Mesendoderm (in vitro differentiated cells): ENCODE measurements around the gene AGXT.
"Not testable (repeated sequence)": the region's sequence is repeated elsewhere in the genome, so short reads cannot be mapped to it uniquely, and the experiment has no call there.

Experiments
- DNase-seq: peaks from one replicate; pipeline ENCODE4 v3.0.0; 2013
- H2AK5ac ChIP-seq: 2 replicates; pipeline ENCODE4 v1.6.1; 2013; ENCODE audit warnings: low read length, inconsistent platforms
- H2BK120ac ChIP-seq: 2 replicates; pipeline ENCODE4 v1.6.1; 2013; ENCODE audit warnings: low read depth, mild to moderate bottlenecking, low read length, moderate library complexity, mixed read lengths
- H2BK15ac ChIP-seq: replicated peaks from 2 replicates; pipeline ENCODE4 v1.6.1; 2013; ENCODE audit warnings: low read depth, mild to moderate bottlenecking, moderate library complexity
- H2BK5ac ChIP-seq: 2 replicates; pipeline ENCODE4 v1.6.1; 2013; ENCODE audit warnings: low read length, inconsistent platforms
- H3K18ac ChIP-seq: 2 replicates; pipeline ENCODE4 v1.6.1; 2013; ENCODE audit warnings: mild to moderate bottlenecking, low read length, mixed read lengths
- H3K23ac ChIP-seq: one replicate; pipeline ENCODE4 v1.6.1; 2013; ENCODE audit warnings: low read length
- H3K27ac ChIP-seq: 2 replicates; pipeline ENCODE4 v1.5.1; 2013; ENCODE audit warnings: low read depth, mild to moderate bottlenecking, inconsistent platforms, low read length, moderate library complexity
- H3K27me3 ChIP-seq: 2 replicates; pipeline ENCODE4 v1.6.1; 2013; ENCODE audit warnings: low read length, control low read depth, mild to moderate bottlenecking, inconsistent platforms; ENCODE audit not compliant: insufficient read depth, poor library complexity
- H3K36me3 ChIP-seq: 2 replicates; pipeline ENCODE4 v1.6.1; 2013; ENCODE audit warnings: low read length, inconsistent platforms; ENCODE audit not compliant: control insufficient read depth, insufficient read depth
- H3K4ac ChIP-seq: one replicate; pipeline ENCODE4 v1.6.1; 2013; ENCODE audit warnings: low read depth, mild to moderate bottlenecking, low read length, moderate library complexity
- H3K4me1 ChIP-seq: 2 replicates; pipeline ENCODE4 v1.6.1; 2013; ENCODE audit warnings: low read depth, low read length, inconsistent platforms; ENCODE audit not compliant: control insufficient read depth
- H3K4me2 ChIP-seq: 2 replicates; pipeline ENCODE4 v1.6.1; 2013; ENCODE audit warnings: low read length
- H3K4me3 ChIP-seq: 2 replicates; pipeline ENCODE4 v1.5.1; 2013; ENCODE audit warnings: mild to moderate bottlenecking, low read length
- H3K56ac ChIP-seq: one replicate; pipeline ENCODE4 v1.6.1; 2013; ENCODE audit warnings: low read length
- H3K79me1 ChIP-seq: 2 replicates; pipeline ENCODE4 v1.6.1; 2013; ENCODE audit warnings: low read length, inconsistent platforms
- H3K79me2 ChIP-seq: 2 replicates; pipeline ENCODE4 v1.6.1; 2013; ENCODE audit warnings: mild to moderate bottlenecking, low read length; ENCODE audit not compliant: control insufficient read depth, insufficient read depth
- H3K9ac ChIP-seq: 2 replicates; pipeline ENCODE4 v1.6.1; 2013; ENCODE audit warnings: low read length, inconsistent platforms
- H4K5ac ChIP-seq: one replicate; pipeline ENCODE4 v1.6.1; 2013; ENCODE audit warnings: low read length
- H4K8ac ChIP-seq: one replicate; pipeline ENCODE4 v1.6.1; 2013; ENCODE audit warnings: low read depth, mild to moderate bottlenecking, control low read depth, low read length, moderate library complexity
- WGBS: extraction: QIAGEN DNeasy Blood & Tissue Kit; methylation state at CpG from one replicate; pipeline ENCODE4 v1.1.7; 2013; ENCODE audit warnings: low lambda C conversion rate, missing lambda C conversion rate; ENCODE audit not compliant: insufficient coverage; ENCODE audit errors: extremely low coverage; 5-methylcytosine and 5-hydroxymethylcytosine counted together

The AGXT gene

GRCh38 chr2:240837621-240838020, 31.0 kb upstream of the AGXT start:
- Histone ChIP-seq H3K4ac (no peak overlapping the region), H3K23ac (no peak overlapping the region), H3K9ac (no peak overlapping the region), H2AK5ac (no peak overlapping the region), H3K79me1 (no peaks in the 10 kb centered on the region), H3K27me3 (no peaks in the 10 kb centered on the region), H3K4me2 (no peak overlapping the region), H2BK5ac (no peak overlapping the region), H3K27ac (no peak overlapping the region), H3K36me3 (no peaks in the 10 kb centered on the region), H3K4me1 (no peaks in the 10 kb centered on the region), H3K4me3 (no peak overlapping the region), H3K18ac (no peak overlapping the region), H3K56ac (no peak overlapping the region), H4K5ac (no peak overlapping the region), H2BK120ac (no peak overlapping the region), H4K8ac (no peak overlapping the region), H3K79me2 (no peaks in the 10 kb centered on the region), H2BK15ac (no peak overlapping the region)
- no peak for DNase-seq
- no CpG with 5 or more reads among the region's 4 CpGs for WGBS

- no peak overlapping the region for H3K4me2 ChIP-seq
- H3K18ac ChIP-seq = no peak overlapping the region
- no peak overlapping the region for H3K56ac ChIP-seq
- no peak overlapping the region for H2BK15ac ChIP-seq
- H3K9ac ChIP-seq = no peak overlapping the region
- H4K5ac ChIP-seq = no peak overlapping the region
- H3K79me2 ChIP-seq = no peaks in the 10 kb centered on the region
- H3K4me3 ChIP-seq = no peak overlapping the region
- no peak overlapping the region for H2BK120ac ChIP-seq
- no CpG with 5 or more reads among the region's 28 CpGs for WGBS
- DNase-seq = no peak
- H3K23ac ChIP-seq = no peak overlapping the region
- no peaks in the 10 kb centered on the region for H3K36me3 ChIP-seq
- H3K4ac ChIP-seq = no peak overlapping the region
- no peak overlapping the region for H4K8ac ChIP-seq
- H3K79me1 ChIP-seq = no peaks in the 10 kb centered on the region
- no peak overlapping the region for H3K27ac ChIP-seq
- no peaks in the 10 kb centered on the region for H3K4me1 ChIP-seq
- H3K27me3 ChIP-seq = no peaks in the 10 kb centered on the region
- no peak overlapping the region for H2BK5ac ChIP-seq
- H2AK5ac ChIP-seq = no peak overlapping the region
These were observed 29.2 kb upstream of the AGXT start for GRCh38 chr2:240839152-240840143.

- H3K4me2 ChIP-seq = no peak overlapping the region
- no peaks in the 10 kb centered on the region for H3K27me3 ChIP-seq
- no peaks in the 10 kb centered on the region for H3K79me1 ChIP-seq
- H3K79me2 ChIP-seq = no peaks in the 10 kb centered on the region
- no peak overlapping the region for H3K9ac ChIP-seq
- H3K27ac ChIP-seq = no peak overlapping the region
- DNase-seq = peak; percentile 86
- no peak overlapping the region for H2BK5ac ChIP-seq
- no peak overlapping the region for H4K8ac ChIP-seq
- H3K4ac ChIP-seq = no peak overlapping the region
- H3K36me3 ChIP-seq = no peaks in the 10 kb centered on the region
- no peaks in the 10 kb centered on the region for H3K4me1 ChIP-seq
- no CpG with 5 or more reads among the region's 9 CpGs for WGBS
- no peak overlapping the region for H3K56ac ChIP-seq
- H3K4me3 ChIP-seq = no peak overlapping the region
- no peak overlapping the region for H2BK120ac ChIP-seq
- no peak overlapping the region for H2BK15ac ChIP-seq
- no peak overlapping the region for H4K5ac ChIP-seq
- no peak overlapping the region for H2AK5ac ChIP-seq
- H3K18ac ChIP-seq = no peak overlapping the region
- no peak overlapping the region for H3K23ac ChIP-seq
These were observed 28.1 kb upstream of the AGXT start for GRCh38 chr2:240840435-240841060.

- H3K4me1 ChIP-seq, H3K9ac ChIP-seq, H3K4me2 ChIP-seq, H3K4me3 ChIP-seq, H3K27me3 ChIP-seq, H4K8ac ChIP-seq, H3K27ac ChIP-seq, H2AK5ac ChIP-seq, H2BK120ac ChIP-seq, H3K4ac ChIP-seq, H3K79me1 ChIP-seq, DNase-seq, H3K18ac ChIP-seq, H3K56ac ChIP-seq, H4K5ac ChIP-seq, H3K23ac ChIP-seq, H3K79me2 ChIP-seq, H3K36me3 ChIP-seq, H2BK15ac ChIP-seq, H2BK5ac ChIP-seq: not testable (repeated sequence)
- WGBS = no CpG with 5 or more reads among the region's 2 CpGs
These were observed 22.3 kb upstream of the AGXT start for GRCh38 chr2:240846309-240846708.

GRCh38 chr2:240846873-240847595, 21.6 kb upstream of the AGXT start:
- Histone ChIP-seq H2AK5ac (no peak overlapping the region), H3K18ac (no peak overlapping the region), H3K4me2 (no peak overlapping the region), H3K79me1 (no peaks in the 10 kb centered on the region), H3K23ac (no peak overlapping the region), H4K8ac (no peak overlapping the region), H2BK5ac (no peak overlapping the region), H2BK120ac (no peak overlapping the region), H3K9ac (no peak overlapping the region), H3K27ac (no peak overlapping the region), H3K4me1 (no peaks in the 10 kb centered on the region), H3K36me3 (no peaks in the 10 kb centered on the region), H3K4me3 (no peak overlapping the region), H3K56ac (no peak overlapping the region), H3K27me3 (no peaks in the 10 kb centered on the region), H3K79me2 (no peaks in the 10 kb centered on the region), H3K4ac (no peak overlapping the region), H2BK15ac (no peak overlapping the region), H4K5ac (no peak overlapping the region)
- WGBS = no CpG with 5 or more reads among the region's 5 CpGs
- no peak for DNase-seq
